GM18873 (cell line): ENCODE results near the gene SLC45A1.

ENCODE experiments used
- ATAC-seq: cut with Tn5 transposase; IDR thresholded peaks from one replicate; pipeline ENCODE4 v1.9.1; 2021; ENCODE audit warnings: mild to moderate bottlenecking, moderate library complexity, moderate number of reproducible peaks; ENCODE audit not compliant: unreplicated experiment, low FRiP score

The SLC45A1 gene

GRCh38 chr1:8351693-8352470 lies 34.0 kb downstream of the SLC45A1 start:
- ATAC-seq = no peak

- ATAC-seq = no peak
These were observed 34.5 kb downstream of the SLC45A1 start for GRCh38 chr1:8352471-8352845.

- no peak for ATAC-seq
These were observed 35.2 kb downstream of the SLC45A1 start for GRCh38 chr1:8352886-8353785.

GRCh38 chr1:8354038-8354437 lies 36.1 kb downstream of the SLC45A1 start:
- no peak for ATAC-seq

GRCh38 chr1:8355439-8356255 lies 37.7 kb downstream of the SLC45A1 start:
- no peak for ATAC-seq

- no peak for ATAC-seq
These were observed 38.6 kb downstream of the SLC45A1 start for GRCh38 chr1:8356256-8357209.

- ATAC-seq = no peak
These were observed 39.6 kb downstream of the SLC45A1 start for GRCh38 chr1:8357329-8358101.

- no peak for ATAC-seq
These were observed 40.5 kb downstream of the SLC45A1 start for GRCh38 chr1:8358241-8358896.

GRCh38 chr1:8358897-8359616 lies 41.1 kb downstream of the SLC45A1 start:
- no peak for ATAC-seq

GRCh38 chr1:8359617-8360481 lies 41.9 kb downstream of the SLC45A1 start:
- ATAC-seq = no peak

GRCh38 chr1:8360493-8361197 lies 42.7 kb downstream of the SLC45A1 start:
- ATAC-seq = no peak

- ATAC-seq = no peak
These were observed 43.4 kb downstream of the SLC45A1 start for GRCh38 chr1:8361198-8361849.

- ATAC-seq = no peak
These were observed 44.8 kb downstream of the SLC45A1 start for GRCh38 chr1:8362701-8363101.

- no peak for ATAC-seq
These were observed 45.4 kb downstream of the SLC45A1 start for GRCh38 chr1:8363186-8363766.

GRCh38 chr1:8363767-8364301 lies 45.9 kb downstream of the SLC45A1 start:
- ATAC-seq = no peak
